Measurements from ENCODE around the gene DYSF.

DNA sequence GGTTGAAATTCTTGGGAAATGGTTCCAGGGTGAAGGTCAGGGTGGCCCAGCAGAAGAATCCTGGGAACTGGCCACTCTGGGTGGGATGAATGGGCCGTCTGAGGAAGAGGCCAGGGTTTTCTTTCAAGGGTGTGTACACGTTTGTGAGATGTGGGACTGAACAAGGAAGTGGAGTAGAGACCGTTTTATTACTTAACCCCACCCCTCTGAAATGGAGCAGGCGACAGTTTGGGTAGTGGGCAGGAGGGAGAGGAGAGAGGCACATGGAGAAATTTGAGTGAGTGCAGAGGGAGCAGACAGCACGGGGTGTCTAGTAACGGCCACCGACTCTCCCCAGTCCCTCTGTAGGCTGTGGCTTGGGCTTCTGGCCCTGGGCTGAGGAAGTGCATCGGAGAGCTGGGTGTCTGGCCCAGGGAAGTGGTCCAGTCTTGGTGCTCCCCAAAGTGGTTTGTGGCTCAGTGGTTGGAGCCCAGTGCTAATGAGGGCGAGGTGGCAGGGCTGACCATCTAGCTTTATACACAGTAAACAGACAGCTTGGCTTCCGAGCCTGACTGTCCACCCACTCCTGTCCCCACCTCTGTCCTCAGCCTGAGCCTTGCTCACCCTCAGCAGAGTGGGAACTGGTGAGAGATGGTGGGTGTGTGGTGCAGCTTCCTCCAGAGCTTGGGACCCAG, 135.3 kb downstream of the DYSF start:
- no peak for TF ChIP-seq EZH2phosphoT487 (IDR thresholded peaks at IDR 0.05; ENCODE audit: borderline replicate concordance, low read depth, low read length)
- TF ChIP-seq, protein P1, sequence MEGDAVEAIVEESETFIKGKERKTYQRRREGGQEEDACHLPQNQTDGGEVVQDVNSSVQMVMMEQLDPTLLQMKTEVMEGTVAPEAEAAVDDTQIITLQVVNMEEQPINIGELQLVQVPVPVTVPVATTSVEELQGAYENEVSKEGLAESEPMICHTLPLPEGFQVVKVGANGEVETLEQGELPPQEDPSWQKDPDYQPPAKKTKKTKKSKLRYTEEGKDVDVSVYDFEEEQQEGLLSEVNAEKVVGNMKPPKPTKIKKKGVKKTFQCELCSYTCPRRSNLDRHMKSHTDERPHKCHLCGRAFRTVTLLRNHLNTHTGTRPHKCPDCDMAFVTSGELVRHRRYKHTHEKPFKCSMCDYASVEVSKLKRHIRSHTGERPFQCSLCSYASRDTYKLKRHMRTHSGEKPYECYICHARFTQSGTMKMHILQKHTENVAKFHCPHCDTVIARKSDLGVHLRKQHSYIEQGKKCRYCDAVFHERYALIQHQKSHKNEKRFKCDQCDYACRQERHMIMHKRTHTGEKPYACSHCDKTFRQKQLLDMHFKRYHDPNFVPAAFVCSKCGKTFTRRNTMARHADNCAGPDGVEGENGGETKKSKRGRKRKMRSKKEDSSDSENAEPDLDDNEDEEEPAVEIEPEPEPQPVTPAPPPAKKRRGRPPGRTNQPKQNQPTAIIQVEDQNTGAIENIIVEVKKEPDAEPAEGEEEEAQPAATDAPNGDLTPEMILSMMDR (conservative IDR thresholded peaks at IDR 0.05; ENCODE audit: low read length), result no peak
